ENCODE results near the gene ELMO1.

Gene ELMO1

GRCh38 chr7:37368540-37368939 is 80.1 kb downstream of the ELMO1 start:
- no peak for DNase-seq (ENCODE audit: low read depth)

GRCh38 chr7:37367010-37367409 is 81.7 kb downstream of the ELMO1 start:
- DNase-seq (ENCODE audit: low read depth): no peak

GRCh38 chr7:37366445-37366844 is 82.2 kb downstream of the ELMO1 start:
- no peak for DNase-seq (ENCODE audit: low read depth)

- no peak for DNase-seq (ENCODE audit: low read depth)
Observed at GRCh38 chr7:37365405-37365804, 83.3 kb downstream of the ELMO1 start.

- no peak for DNase-seq (ENCODE audit: low read depth)
Observed at GRCh38 chr7:37364856-37365255, 83.8 kb downstream of the ELMO1 start.

- no peak for DNase-seq (ENCODE audit: low read depth)
Observed at GRCh38 chr7:37363536-37364491, 84.8 kb downstream of the ELMO1 start.

- DNase-seq (ENCODE audit: low read depth): no peak
Observed at GRCh38 chr7:37362802-37363201, 85.9 kb downstream of the ELMO1 start.

GRCh38 chr7:37360484-37360883 is 88.2 kb downstream of the ELMO1 start:
- DNase-seq (ENCODE audit: low read depth): no peak

- DNase-seq (ENCODE audit: low read depth): no peak
Observed at GRCh38 chr7:37359662-37360444, 88.8 kb downstream of the ELMO1 start.

- DNase-seq (ENCODE audit: low read depth): no peak
Observed at GRCh38 chr7:37359180-37359579, 89.5 kb downstream of the ELMO1 start.

GRCh38 chr7:37357637-37357996 is 91.0 kb downstream of the ELMO1 start:
- DNase-seq (ENCODE audit: low read depth): no peak

- DNase-seq (ENCODE audit: low read depth): no peak
Observed at GRCh38 chr7:37356911-37357636, 91.6 kb downstream of the ELMO1 start.

- no peak for DNase-seq (ENCODE audit: low read depth)
Observed at GRCh38 chr7:37354656-37355131, 94.0 kb downstream of the ELMO1 start.

- no peak for DNase-seq (ENCODE audit: low read depth)
Observed at GRCh38 chr7:37353949-37354655, 94.6 kb downstream of the ELMO1 start.

- DNase-seq (ENCODE audit: low read depth): no peak
Observed at GRCh38 chr7:37352974-37353948, 95.4 kb downstream of the ELMO1 start.

- no peak for DNase-seq (ENCODE audit: low read depth)
Observed at GRCh38 chr7:37352251-37352880, 96.3 kb downstream of the ELMO1 start.

- DNase-seq (ENCODE audit: low read depth): no peak
Observed at GRCh38 chr7:37351716-37352115, 96.9 kb downstream of the ELMO1 start.

- DNase-seq (ENCODE audit: low read depth): no peak
Observed at GRCh38 chr7:37349979-37350590, 98.6 kb downstream of the ELMO1 start.

- no peak for DNase-seq (ENCODE audit: low read depth)
Observed at GRCh38 chr7:37348982-37349381, 99.7 kb downstream of the ELMO1 start.

- DNase-seq (ENCODE audit: low read depth): no peak
Observed at GRCh38 chr7:37346761-37347160, 101.9 kb downstream of the ELMO1 start.

Data from GM04503 (cell line).